ENCODE data around the gene IKZF3. TPM values are rescaled to one million over a fixed set of nuclear protein-coding genes. Genes with fewer than 3 reads are reported as not detected.
"Not testable (repeated sequence)": the region's sequence is repeated elsewhere in the genome, so short reads cannot be mapped to it uniquely, and the experiment has no call there.

IKZF3 gene
- polyA plus RNA-seq, 12 donors = 0.06 to 1.5 (median 0.25) TPM; not detected in 2

GRCh38 chr17:39861235-39861634 is 2.9 kb downstream of the IKZF3 start:
- no peak for DNase-seq

- not testable (repeated sequence) for DNase-seq
These were observed 8.0 kb downstream of the IKZF3 start for GRCh38 chr17:39855911-39856649.

GRCh38 chr17:39854909-39855308 is 9.2 kb downstream of the IKZF3 start:
- DNase-seq = no peak

- no peak for DNase-seq
These were observed 11.9 kb downstream of the IKZF3 start for GRCh38 chr17:39852239-39852638.

- DNase-seq = not testable (repeated sequence)
These were observed 13.9 kb downstream of the IKZF3 start for GRCh38 chr17:39850186-39850585.

GRCh38 chr17:39848600-39848999 is 15.5 kb downstream of the IKZF3 start:
- DNase-seq = no peak

- no peak for DNase-seq
These were observed 17.9 kb downstream of the IKZF3 start for GRCh38 chr17:39846205-39846604.

GRCh38 chr17:39845052-39845846 is 18.9 kb downstream of the IKZF3 start:
- no peak for DNase-seq

GRCh38 chr17:39841134-39841683 is 22.9 kb downstream of the IKZF3 start:
- DNase-seq = no peak

- no peak for DNase-seq
These were observed 25.3 kb downstream of the IKZF3 start for GRCh38 chr17:39838784-39839183.

- DNase-seq = no peak
These were observed 26.1 kb downstream of the IKZF3 start for GRCh38 chr17:39838057-39838456.

- DNase-seq = no peak
These were observed 28.0 kb downstream of the IKZF3 start for GRCh38 chr17:39836117-39836516.

GRCh38 chr17:39835038-39835786 is 28.9 kb downstream of the IKZF3 start:
- DNase-seq = no peak

- no peak for DNase-seq
These were observed 30.1 kb downstream of the IKZF3 start for GRCh38 chr17:39834017-39834416.

- DNase-seq = no peak
These were observed 32.5 kb downstream of the IKZF3 start for GRCh38 chr17:39831588-39831987.

GRCh38 chr17:39828443-39828842 is 35.7 kb downstream of the IKZF3 start:
- no peak for DNase-seq

- DNase-seq = no peak
These were observed 37.8 kb downstream of the IKZF3 start for GRCh38 chr17:39826334-39826733.

GRCh38 chr17:39823407-39824054 is 40.6 kb downstream of the IKZF3 start:
- no peak for DNase-seq

GRCh38 chr17:39822051-39822451 is 42.1 kb downstream of the IKZF3 start:
- DNase-seq = no peak

GRCh38 chr17:39820987-39821386 is 43.1 kb downstream of the IKZF3 start:
- no peak for DNase-seq

GRCh38 chr17:39820541-39820940 is 43.6 kb downstream of the IKZF3 start:
- no peak for DNase-seq
